ENCODE measurements around the gene CDH23. TPM values are rescaled to one million over a fixed set of nuclear protein-coding genes. Genes with fewer than 3 reads are reported as not detected.

The CDH23 gene
- total RNA-seq, 1 experiment from 2014 or later, result 2.9 TPM

GRCh38 chr10:71582506-71583475, 186.1 kb downstream of the CDH23 start:
- CTCF ChIA-PET, result interaction anchor here (0.6 to 1.6 kb wide), 11 partner anchors 12 to 1815 kb away, joined by 3 to 5 read pairs (median 3); partner anchors contain the start of gene SLC29A3

More at GRCh38 chr10:71582506-71583475, 186.1 kb downstream of the CDH23 start:
- no peak overlapping the region for H3K4me3 Mint-ChIP-seq
- no peaks in the 10 kb centered on the region for H3K9me3 Mint-ChIP-seq
- H3K27ac Mint-ChIP-seq, result no peak overlapping the region
- TF ChIP-seq JAZF1 (CRISPR knock-in tag; IDR thresholded peaks at IDR 0.05) (no peak), AFF4 (CRISPR knock-in tag; IDR thresholded peaks at IDR 0.05; ENCODE audit: borderline replicate concordance) (no peak), ZMAT4 (CRISPR knock-in tag; IDR thresholded peaks at IDR 0.05) (no peak), ZNF671 (CRISPR knock-in tag; IDR thresholded peaks at IDR 0.05) (no peak), ZNF532 (CRISPR knock-in tag; IDR thresholded peaks at IDR 0.05; ENCODE audit: borderline replicate concordance) (no peak), ZNF281 (CRISPR knock-in tag; IDR thresholded peaks at IDR 0.05) (no peak), HMGXB4 (CRISPR knock-in tag; IDR thresholded peaks at IDR 0.05) (no peak), CDX4 (CRISPR knock-in tag; IDR thresholded peaks at IDR 0.05; ENCODE audit: borderline replicate concordance) (no peak), SP1 (CRISPR knock-in tag; conservative IDR thresholded peaks at IDR 0.05) (no peak), ATF1 (CRISPR knock-in tag; IDR thresholded peaks at IDR 0.05) (no peak), ATF2 (CRISPR knock-in tag; IDR thresholded peaks at IDR 0.05; ENCODE audit: borderline replicate concordance, low read depth) (no peak), CBFB (CRISPR knock-in tag; IDR thresholded peaks at IDR 0.05; ENCODE audit: low read depth) (no peak), ZNF396 (CRISPR knock-in tag; IDR thresholded peaks at IDR 0.05; ENCODE audit: borderline replicate concordance) (no peak), ZNF219 (CRISPR knock-in tag; IDR thresholded peaks at IDR 0.05; ENCODE audit: borderline replicate concordance) (no peak)
- DNase-seq (ENCODE audit: low spot score), result no peak
- no peak for ATAC-seq
- no peaks in the 10 kb centered on the region; the same call in 1 of the 2 replicates for H3K27me3 Mint-ChIP-seq (ENCODE audit: low read depth)
- no peaks in the 10 kb centered on the region for H3K36me3 Mint-ChIP-seq
- POLR2A ChIA-PET, result no interaction called here
- H3K4me1 Mint-ChIP-seq, result peaks cover 6% of the 10 kb centered on the region

All from WTC11 (cell line).